GM12801 (cell line): ENCODE results near the gene LAMB3.

Experiments used
- TF ChIP-seq, protein P1 (sequence below): IDR thresholded peaks from one replicate; pipeline ENCODE4 v1.5.1; 2011; ENCODE audit warnings: control low read depth; ENCODE audit not compliant: insufficient read length; ENCODE audit errors: extremely low read depth

The LAMB3 gene

DNA sequence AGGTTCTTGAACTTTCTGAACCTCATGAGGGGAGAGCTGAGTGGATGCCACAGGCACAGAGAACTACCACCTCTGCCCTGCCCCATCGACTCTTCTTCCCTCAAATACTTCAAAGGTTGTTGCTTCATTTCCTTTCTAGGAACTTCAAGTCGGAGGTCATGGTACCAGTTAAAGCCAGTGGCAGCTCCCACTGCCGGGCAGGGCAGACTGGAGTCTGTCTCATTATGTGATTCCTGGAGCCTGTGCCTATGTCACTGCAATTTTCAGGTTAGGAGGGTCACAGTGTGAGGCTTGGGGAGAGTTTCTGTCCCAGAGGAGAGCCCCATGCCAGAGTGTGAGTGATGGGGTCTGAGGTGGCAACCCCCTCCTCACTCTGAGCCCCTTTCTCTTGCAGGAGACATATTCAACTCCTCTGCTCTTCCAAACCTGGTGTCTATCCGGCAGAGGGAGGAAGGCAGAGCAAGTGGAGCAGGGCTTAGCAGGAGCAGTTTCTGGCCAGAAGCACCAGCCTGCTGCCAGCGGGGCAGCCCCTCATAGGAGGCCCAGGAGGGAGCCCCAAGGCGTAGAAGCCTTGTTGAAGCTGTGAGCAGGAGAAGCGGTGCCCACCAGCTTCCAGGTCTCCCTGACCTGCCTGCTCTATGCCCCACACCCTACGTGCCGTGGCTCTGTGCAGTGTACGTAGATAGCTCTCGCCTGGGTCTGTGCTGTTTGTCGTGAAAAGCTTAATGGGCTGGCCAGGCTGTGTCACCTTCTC lies 39.4 kb downstream of the LAMB3 start:
- TF ChIP-seq, protein P1, sequence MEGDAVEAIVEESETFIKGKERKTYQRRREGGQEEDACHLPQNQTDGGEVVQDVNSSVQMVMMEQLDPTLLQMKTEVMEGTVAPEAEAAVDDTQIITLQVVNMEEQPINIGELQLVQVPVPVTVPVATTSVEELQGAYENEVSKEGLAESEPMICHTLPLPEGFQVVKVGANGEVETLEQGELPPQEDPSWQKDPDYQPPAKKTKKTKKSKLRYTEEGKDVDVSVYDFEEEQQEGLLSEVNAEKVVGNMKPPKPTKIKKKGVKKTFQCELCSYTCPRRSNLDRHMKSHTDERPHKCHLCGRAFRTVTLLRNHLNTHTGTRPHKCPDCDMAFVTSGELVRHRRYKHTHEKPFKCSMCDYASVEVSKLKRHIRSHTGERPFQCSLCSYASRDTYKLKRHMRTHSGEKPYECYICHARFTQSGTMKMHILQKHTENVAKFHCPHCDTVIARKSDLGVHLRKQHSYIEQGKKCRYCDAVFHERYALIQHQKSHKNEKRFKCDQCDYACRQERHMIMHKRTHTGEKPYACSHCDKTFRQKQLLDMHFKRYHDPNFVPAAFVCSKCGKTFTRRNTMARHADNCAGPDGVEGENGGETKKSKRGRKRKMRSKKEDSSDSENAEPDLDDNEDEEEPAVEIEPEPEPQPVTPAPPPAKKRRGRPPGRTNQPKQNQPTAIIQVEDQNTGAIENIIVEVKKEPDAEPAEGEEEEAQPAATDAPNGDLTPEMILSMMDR: no peak

DNA sequence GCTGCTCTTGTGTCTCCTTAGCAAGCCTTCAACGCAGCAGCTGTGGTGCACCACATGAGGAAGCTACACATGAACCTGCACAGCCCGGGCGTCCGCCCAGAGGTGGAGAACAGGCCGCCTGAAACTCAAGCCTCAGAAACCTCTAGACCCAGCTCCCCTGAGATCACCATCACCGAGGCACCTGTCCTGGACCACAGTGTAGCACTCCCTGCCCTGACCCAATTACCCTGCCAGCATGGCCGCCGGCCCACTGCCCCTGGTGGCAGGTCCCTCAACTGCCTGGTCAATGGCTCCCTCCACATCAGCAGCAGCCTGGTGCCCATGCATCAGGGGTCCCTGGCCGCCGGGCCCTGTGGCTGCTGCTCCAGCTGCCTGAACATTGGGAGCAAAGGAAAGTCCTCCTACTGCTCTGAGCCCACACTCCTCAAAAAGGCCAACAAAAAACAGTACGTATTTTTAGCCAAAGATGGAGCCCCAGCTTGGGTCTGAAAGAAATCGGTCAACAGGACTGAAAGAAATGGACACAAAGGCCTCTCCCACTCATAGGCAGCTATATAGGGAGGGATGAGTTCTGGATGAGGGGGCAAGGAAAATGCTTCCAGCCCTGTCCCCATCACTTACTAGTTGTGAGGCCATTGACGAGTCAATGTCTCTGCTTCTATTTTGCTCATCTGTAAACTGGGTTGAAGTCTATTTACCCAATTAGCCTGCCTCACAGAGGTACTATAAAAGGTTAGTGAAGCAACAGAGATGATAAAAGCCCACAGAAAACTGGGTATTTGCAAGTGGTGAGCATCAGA lies 40.3 kb downstream of the LAMB3 start:
- TF ChIP-seq, protein P1: no peak

DNA sequence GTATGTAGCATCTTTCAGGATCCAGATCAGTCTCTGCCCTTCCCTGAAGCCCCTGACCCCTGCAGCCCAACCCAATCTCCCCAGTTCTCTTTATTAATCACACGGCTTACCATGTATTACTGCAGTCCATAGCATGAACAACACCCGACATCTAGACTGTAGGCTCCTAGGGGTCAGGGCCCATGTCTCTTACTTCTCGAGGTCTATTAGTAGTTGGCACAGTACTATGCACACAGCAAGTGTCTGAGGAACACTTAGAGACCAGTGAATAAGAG lies 41.7 kb downstream of the LAMB3 start:
- TF ChIP-seq, protein P1: no peak

DNA sequence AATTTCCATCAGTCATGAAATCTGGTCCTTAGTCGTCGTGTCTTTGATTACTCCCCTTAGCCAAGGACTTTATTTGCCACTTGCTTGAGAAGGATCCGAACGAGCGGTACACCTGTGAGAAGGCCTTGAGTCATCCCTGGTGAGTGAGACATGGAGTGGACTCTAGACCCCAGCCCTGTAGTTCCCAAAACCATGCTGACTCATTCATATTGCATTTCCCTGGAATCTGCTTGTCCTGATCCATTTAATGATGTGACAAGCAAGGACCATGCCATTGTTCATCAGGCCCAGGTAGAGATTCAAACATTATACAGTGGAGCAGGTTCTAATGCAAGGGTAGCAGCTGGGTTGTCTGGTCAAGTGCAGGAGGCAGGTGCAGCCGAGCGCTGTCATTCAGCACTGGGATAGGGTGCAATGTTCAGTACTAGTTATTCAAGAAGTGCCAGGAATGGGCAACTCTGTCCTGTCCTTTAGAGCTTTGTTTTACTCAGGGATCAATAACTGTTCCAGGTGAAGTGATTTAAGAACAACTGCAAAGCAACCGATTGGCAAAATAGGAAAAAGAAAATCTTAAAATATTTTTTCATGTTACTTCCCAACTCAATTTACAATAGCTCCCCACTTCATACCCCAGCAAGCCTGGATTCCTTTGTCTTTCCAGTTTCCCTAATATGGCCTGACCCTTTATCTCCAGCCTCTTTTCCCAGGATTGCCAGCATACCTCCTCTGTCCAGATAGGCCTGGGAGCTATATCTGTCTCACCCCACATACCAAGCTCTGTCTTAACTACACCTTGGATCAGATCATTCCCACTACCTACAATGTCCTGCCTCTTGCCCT lies 42.2 kb downstream of the LAMB3 start:
- TF ChIP-seq, protein P1: no peak

DNA sequence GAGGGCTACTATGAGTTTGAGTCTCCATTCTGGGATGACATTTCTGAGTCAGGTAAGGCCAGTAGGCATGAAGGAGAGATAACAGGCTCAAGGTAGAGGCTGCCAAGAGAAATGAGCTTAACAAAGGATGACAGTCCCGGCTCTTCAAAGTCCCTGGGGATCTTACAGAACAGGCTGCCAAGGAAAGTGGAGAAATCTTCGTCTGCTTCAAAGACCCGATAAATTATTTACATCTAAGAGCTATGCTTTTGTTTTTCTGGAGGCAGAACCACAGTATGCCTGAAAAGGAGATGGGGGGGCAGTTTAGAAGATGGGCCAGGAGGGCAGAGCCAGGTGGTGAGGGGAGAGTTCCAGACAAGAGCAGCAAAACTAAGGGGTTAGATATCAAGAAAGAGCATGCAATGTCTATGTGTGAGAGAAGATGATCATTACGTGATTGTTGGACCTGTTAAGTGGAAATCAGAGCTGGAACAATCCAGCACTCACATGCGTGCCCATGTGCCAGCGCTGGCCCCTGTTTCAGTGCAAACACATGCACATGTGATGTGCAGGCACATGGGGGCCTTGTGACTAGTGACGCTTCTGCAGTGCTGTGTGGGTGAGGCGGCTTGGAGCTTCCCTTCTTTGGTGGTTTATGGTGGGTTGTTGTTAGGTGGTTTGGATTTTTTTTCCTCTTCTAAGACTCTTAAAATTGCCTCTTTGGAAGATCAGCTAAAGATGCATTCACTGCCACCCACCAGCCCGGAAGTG lies 43.0 kb downstream of the LAMB3 start:
- TF ChIP-seq, protein P1: no peak

DNA sequence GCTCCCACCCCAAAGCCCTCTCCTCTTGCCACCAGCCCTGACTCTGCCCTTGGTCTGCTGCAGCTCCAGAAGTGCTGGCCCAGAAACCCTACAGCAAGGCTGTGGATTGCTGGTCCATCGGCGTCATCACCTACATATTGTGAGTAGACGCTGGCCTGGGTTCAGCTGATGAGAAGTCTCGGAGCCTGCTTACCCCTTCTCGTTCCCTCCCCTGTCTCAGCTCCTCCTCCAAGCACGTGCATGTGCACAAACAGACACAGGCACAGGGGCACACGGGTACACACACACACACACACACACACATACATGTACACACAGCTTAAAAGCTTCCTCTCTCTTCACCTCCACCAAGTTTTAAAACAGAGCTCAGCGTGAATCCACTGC lies 44.4 kb downstream of the LAMB3 start:
- TF ChIP-seq, protein P1: no peak
